Tibial nerve (tissue), 4 donors: ENCODE data around the gene CISD2. TPM values are rescaled to one million over a fixed set of nuclear protein-coding genes. Genes with fewer than 3 reads are reported as not detected.
"Not testable (repeated sequence)": the region's sequence is repeated elsewhere in the genome, so short reads cannot be mapped to it uniquely, and the experiment has no call there.

Experiments
- DNase-seq, 2 donors: peaks; one replicate each; pipeline ENCODE4 v3.0.0-alpha.2; 2019; ENCODE audit warnings: low spot score in 2 of 2
- H3K27ac ChIP-seq, 4 donors: fragments of 200-600 bp; sonication (generic) in 3 of 4; one replicate each; pipeline ENCODE4 v1.5.1; 2017 to 2019; ENCODE audit warnings: mild to moderate bottlenecking in 1 of 4
- H3K27me3 ChIP-seq, 2 donors: fragments of 200-600 bp; sonication (generic) in 1 of 2; one replicate each; pipeline versions ENCODE4 v1.5.1 to v1.6.0; 2017 to 2019
- H3K36me3 ChIP-seq, 3 donors: fragments of 200-600 bp; sonication (generic); one replicate each; pipeline ENCODE4 v1.5.1; 2018 to 2019
- H3K4me1 ChIP-seq, 4 donors: fragments of 200-600 bp; sonication (generic) in 3 of 4; one replicate each; pipeline ENCODE4 v1.5.1; 2017 to 2019
- H3K4me3 ChIP-seq, 4 donors: fragments of 200-600 bp; sonication (generic) in 3 of 4; one replicate each; pipeline ENCODE4 v1.5.1; 2017 to 2019; ENCODE audit warnings: mild to moderate bottlenecking in 1 of 4, moderate library complexity in 1 of 4
- H3K9me3 ChIP-seq, 4 donors: fragments of 200-600 bp; sonication (generic) in 3 of 4; one replicate each; pipeline ENCODE4 v1.5.1; 2017 to 2019
- EP300 ChIP-seq, 2 donors: sonication (generic); formaldehyde crosslinking; IDR thresholded peaks; one replicate each; pipeline ENCODE4 v1.6.1; 2017; ENCODE audit warnings: antibody characterized with exemption in 2 of 2, mild to moderate bottlenecking in 1 of 2
- POLR2A ChIP-seq, 2 donors: fragments of 450-650 bp; IDR thresholded peaks; one replicate each; pipeline ENCODE4 v1.6.1; 2017; ENCODE audit warnings: antibody characterized with exemption in 2 of 2, mild to moderate bottlenecking in 2 of 2, moderate library complexity in 2 of 2
- WGBS, 2 donors: methylation state at CpG; one replicate each; pipeline ENCODE4 v1.1.5; 2018; 5-methylcytosine and 5-hydroxymethylcytosine counted together
- total RNA-seq, 4 donors: library from RNA; depleted of rRNA; stranded (reverse); fragments of >200 nt; gene quantifications; one replicate each; pipeline ENCODE4 v1.1.0, GENCODE V29; 2016
- TF ChIP-seq, protein P1 (sequence below), 5 experiments: fragments of 200-600 bp in 3 of 5; fragments of 450-650 bp in 2 of 5; sonication (generic) in 3 of 5; IDR thresholded peaks; one replicate each; pipeline ENCODE4 v1.5.1; 2016 to 2019; ENCODE audit warnings: antibody characterized with exemption in 5 of 5, mild to moderate bottlenecking in 3 of 5, moderate library complexity in 2 of 5

The CISD2 gene
- total RNA-seq, 4 donors from 2014 or later, result 3.5 to 11.1 (median 7.2) TPM

- WGBS, 2 donors, result 97 to 100% methylated on average over 1 of the region's 1 CpG
Measured at GRCh38 chr4:102862747-102863146, 6.0 kb upstream of the CISD2 start.

GRCh38 chr4:102865327-102865726 lies 3.5 kb upstream of the CISD2 start:
- not testable (repeated sequence) for H3K9me3 ChIP-seq, DNase-seq, H3K27ac ChIP-seq, H3K27me3 ChIP-seq, H3K4me3 ChIP-seq
- peaks cover 0 to 10% (median 0%) of the 10 kb centered on the region in 3 donors for H3K36me3 ChIP-seq
- 94 to 98% methylated on average over 5 of the region's 5 CpGs for WGBS, 2 donors
- peaks cover 0 to 23% (median 12%) of the 10 kb centered on the region in 4 donors for H3K4me1 ChIP-seq

More at GRCh38 chr4:102862747-102863146, 6.0 kb upstream of the CISD2 start:
- peaks cover 0 to 20% (median 0%) of the 10 kb centered on the region in 3 donors for H3K36me3 ChIP-seq
- no peak overlapping the region for H3K4me3 ChIP-seq
- peaks cover 0 to 9% (median 6%) of the 10 kb centered on the region in 4 donors for H3K4me1 ChIP-seq
- TF ChIP-seq POLR2A (IDR thresholded peaks at IDR 0.05), result no peak
- no peak for TF ChIP-seq EP300 (IDR thresholded peaks at IDR 0.05)
- TF ChIP-seq, protein P1, sequence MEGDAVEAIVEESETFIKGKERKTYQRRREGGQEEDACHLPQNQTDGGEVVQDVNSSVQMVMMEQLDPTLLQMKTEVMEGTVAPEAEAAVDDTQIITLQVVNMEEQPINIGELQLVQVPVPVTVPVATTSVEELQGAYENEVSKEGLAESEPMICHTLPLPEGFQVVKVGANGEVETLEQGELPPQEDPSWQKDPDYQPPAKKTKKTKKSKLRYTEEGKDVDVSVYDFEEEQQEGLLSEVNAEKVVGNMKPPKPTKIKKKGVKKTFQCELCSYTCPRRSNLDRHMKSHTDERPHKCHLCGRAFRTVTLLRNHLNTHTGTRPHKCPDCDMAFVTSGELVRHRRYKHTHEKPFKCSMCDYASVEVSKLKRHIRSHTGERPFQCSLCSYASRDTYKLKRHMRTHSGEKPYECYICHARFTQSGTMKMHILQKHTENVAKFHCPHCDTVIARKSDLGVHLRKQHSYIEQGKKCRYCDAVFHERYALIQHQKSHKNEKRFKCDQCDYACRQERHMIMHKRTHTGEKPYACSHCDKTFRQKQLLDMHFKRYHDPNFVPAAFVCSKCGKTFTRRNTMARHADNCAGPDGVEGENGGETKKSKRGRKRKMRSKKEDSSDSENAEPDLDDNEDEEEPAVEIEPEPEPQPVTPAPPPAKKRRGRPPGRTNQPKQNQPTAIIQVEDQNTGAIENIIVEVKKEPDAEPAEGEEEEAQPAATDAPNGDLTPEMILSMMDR (IDR thresholded peaks at IDR 0.05), result no peak
- DNase-seq, result no peak
- H3K9me3 ChIP-seq, result peaks cover 0 to 18% (median 4%) of the 10 kb centered on the region in 4 donors
- H3K27ac ChIP-seq, result peak overlapping the region in 1 of 4 donors; percentile 56
- H3K27me3 ChIP-seq, result no peaks in the 10 kb centered on the region

DNA sequence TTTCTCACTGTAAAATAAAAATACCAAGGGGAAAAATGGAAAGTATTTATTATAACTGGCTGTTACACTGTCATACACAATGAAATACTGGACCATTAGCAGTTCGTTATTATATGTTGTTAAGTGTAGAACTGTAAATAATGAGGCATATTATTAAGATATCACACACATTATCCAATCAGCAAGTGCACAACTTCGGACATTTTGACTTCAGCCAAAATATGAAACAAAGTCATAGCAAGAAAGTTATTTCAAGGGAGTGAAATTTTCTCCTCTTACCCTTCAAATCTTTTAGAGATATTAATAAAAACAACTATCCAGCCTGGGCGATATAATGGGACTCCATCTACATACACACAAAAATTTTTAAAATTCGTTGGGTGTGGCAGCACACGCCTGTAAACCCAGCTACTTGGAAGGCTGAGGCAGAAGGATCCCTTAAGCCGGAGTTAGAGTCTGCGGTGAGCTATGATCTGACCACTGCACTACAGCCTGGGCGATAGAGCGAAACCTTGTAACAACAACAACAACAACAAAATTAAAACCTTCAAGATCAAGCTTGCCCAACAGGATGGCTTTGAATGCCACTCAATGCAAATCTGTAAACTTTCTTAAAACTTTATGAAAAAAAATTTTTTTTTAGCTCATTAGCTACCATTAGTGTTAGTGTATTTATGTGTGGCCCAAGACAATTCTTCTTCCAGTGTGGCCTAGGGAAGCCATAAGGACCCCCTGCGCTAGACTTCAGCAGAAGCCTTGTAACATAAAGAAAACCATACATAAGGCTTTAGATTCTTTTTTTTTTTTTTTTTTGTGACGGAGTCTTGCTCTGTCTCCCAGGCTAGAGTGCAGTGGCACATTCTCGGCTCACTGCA lies 1.3 kb upstream of the CISD2 start:
- Histone ChIP-seq H3K36me3 (peaks cover 0 to 5% (median 0%) of the 10 kb centered on the region in 3 donors), H3K4me1 (peaks cover 0 to 30% (median 13%) of the 10 kb centered on the region in 4 donors), H3K27ac (peak overlapping the region; percentile 96 to 99 (median 98)), H3K9me3 (no peaks in the 10 kb centered on the region), H3K4me3 (peak overlapping the region; percentile 66 to 79 (median 68)), H3K27me3 (no peaks in the 10 kb centered on the region)
- no peak for DNase-seq
- WGBS, 2 donors, result 80 to 82% methylated on average over 12 of the region's 12 CpGs
- TF ChIP-seq, protein P1 (IDR thresholded peaks at IDR 0.05), result no peak
- TF ChIP-seq EP300 (IDR thresholded peaks at IDR 0.05) (no peak), POLR2A (IDR thresholded peaks at IDR 0.05) (no peak)

- Histone ChIP-seq H3K4me1 (peaks cover 0 to 30% (median 13%) of the 10 kb centered on the region in 4 donors), H3K27ac (peak overlapping the region; percentile 96 to 99 (median 98)), H3K9me3 (no peaks in the 10 kb centered on the region), H3K27me3 (no peaks in the 10 kb centered on the region), H3K36me3 (no peaks in the 10 kb centered on the region), H3K4me3 (peak overlapping the region; percentile 66 to 79 (median 68))
- peak in 1 of 2 donors; percentile 16 for DNase-seq
- no peak for TF ChIP-seq POLR2A (IDR thresholded peaks at IDR 0.05)
- TF ChIP-seq EP300 (IDR thresholded peaks at IDR 0.05), result no peak
- TF ChIP-seq, protein P1 (IDR thresholded peaks at IDR 0.05), result no peak
- WGBS, 2 donors, result 12 to 23% methylated on average over 23 of the region's 23 CpGs
Measured at GRCh38 chr4:102868153-102868780, 525 bp upstream of the CISD2 start.

DNA sequence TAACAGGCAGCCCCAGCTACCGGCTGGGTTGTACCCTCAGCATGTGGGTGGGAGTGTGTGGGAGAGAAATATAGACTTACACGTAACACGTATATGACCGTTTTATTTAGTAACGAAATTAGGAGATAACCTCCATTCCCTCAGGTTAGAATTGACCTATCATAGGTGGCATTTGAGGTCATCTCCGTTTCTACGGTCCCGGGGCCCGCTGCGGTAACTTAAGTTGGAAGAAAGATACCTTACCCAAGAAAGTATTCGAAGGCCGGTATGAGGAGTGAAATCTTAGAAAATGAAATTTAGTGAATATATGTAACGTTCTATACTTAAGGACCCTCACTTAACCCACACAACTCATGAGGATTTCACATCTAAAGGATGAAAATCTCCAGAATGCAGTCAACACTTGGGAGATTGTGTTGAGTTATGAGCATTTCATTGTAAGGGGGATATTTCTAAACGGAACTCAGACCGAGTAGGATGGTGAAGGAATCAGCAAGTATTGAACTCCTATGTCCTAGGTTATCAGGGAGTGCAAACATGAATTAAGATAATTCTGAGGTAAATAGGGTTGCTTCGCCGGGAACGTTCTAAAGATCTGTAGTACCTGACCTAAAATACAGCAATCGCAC lies 891 bp downstream of the CISD2 start:
- Histone ChIP-seq H3K4me1 (peaks cover 0 to 30% (median 13%) of the 10 kb centered on the region in 4 donors), H3K27me3 (no peaks in the 10 kb centered on the region), H3K36me3 (peaks cover 0 to 4% (median 0%) of the 10 kb centered on the region in 3 donors), H3K27ac (peak overlapping the region; percentile 96 to 99 (median 98)), H3K4me3 (peak overlapping the region; percentile 49 to 79 (median 66)), H3K9me3 (no peaks in the 10 kb centered on the region)
- TF ChIP-seq, protein P1 (IDR thresholded peaks at IDR 0.05), result no peak
- TF ChIP-seq EP300 (IDR thresholded peaks at IDR 0.05) (no peak), POLR2A (IDR thresholded peaks at IDR 0.05) (no peak)
- DNase-seq, result peak in 1 of 2 donors; percentile 15
- WGBS, 2 donors, result 12 to 17% methylated on average over 19 of the region's 19 CpGs
